ENCODE data around the gene MAPKAP1. TPM values are rescaled to one million over a fixed set of nuclear protein-coding genes. Genes with fewer than 3 reads are reported as not detected.
"Not testable (repeated sequence)": the region's sequence is repeated elsewhere in the genome, so short reads cannot be mapped to it uniquely, and the experiment has no call there.

The MAPKAP1 gene
- total RNA-seq, 1 donor from 2014 or later: 116 TPM

- peak; percentile 22 for DNase-seq (ENCODE audit: low read depth)
These were observed 25.6 kb upstream of the MAPKAP1 start for GRCh38 chr9:125732562-125732961.

GRCh38 chr9:125730168-125730567 is 23.2 kb upstream of the MAPKAP1 start:
- no peak for DNase-seq (ENCODE audit: low read depth)

DNA sequence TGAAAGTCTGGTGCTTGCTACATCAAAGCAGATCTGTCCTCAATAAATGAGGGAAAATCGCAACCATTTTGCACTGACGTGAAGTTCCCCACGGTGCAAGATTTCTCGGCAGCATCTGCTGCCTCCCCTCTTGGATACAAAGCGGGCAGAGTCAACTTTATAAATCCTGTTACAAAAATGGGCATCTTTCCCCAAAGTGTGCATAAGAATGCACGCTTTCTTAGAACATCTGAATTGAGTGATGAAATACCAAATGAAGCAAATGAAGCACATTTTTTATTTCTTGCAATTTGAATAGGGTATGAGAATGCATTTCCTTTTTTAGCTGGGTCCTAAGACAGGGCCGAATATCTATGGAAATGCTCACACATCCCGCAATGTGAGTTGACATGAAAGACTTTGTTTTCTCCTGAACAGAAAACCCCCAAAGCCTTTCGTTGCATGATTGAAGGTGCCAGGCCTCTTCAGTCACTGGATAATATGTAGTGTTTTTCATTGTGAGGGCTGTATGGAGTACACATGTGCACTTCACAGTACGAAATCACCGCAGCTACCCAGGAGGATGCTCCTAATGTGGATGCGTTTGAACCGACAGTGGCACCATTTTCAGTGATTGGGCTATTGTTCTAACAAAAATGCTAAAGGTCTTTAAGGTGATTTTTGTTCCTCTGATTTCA is 19.6 kb upstream of the MAPKAP1 start:
- no peak for DNase-seq (ENCODE audit: low read depth)

DNA sequence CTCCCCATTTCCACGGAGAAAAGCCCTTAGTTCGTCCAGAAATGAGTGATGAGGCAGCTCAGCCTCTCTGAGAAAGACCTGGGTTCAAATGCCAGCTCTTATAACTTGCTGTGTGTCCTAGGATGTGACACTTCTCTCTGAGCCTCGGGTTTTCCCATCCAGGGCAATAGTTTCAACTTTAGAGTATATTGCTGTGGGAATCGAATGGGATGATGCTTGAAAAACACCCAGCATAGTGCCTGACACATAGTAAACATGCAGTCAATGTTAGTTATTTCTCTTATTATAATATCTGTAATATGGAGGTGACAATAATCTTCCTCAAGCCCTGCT is 430 bp upstream of the MAPKAP1 start:
- DNase-seq (ENCODE audit: low read depth): no peak

DNA sequence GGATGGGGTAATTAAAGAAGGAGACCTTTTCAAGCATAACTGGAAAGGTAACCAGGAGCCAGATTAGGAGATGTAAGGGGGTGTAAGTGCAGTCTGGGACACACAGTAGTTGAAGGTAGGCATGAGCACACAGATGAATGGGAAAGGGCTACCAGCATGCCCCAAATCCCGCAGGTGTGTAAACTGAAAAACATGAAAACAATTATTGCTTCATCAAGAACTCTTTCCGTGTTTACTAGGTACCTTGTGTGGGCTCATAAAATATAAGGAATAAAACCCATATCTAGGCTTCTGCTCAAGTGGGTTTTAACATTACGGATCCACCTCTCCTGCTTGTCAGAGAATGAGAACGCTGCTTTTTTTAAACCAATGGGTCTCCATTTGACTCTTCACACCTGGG is 1.1 kb downstream of the MAPKAP1 start:
- no peak for DNase-seq (ENCODE audit: low read depth)

DNA sequence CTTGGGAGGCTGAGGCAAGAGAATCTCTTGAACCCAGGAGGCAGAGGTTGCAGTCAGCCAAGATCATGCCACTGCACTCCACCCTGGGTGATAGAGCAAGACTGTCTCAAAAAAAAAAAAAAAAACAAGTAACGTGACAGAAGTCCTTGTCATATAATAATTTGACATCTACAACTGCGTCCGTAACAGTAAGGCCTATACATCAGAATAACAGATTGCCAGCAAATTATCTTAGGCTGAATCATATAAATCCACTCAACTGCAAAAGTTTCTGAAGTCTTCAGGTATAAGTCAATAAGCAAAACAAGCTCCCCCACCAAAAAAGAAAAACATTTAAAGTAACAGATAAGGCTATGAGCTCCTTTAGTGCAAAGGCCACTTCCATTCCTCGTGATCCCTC is 3.3 kb downstream of the MAPKAP1 start:
- DNase-seq (ENCODE audit: low read depth): no peak

GRCh38 chr9:125701351-125701750 is 5.7 kb downstream of the MAPKAP1 start:
- peak; percentile 71 for DNase-seq (ENCODE audit: low read depth)

DNA sequence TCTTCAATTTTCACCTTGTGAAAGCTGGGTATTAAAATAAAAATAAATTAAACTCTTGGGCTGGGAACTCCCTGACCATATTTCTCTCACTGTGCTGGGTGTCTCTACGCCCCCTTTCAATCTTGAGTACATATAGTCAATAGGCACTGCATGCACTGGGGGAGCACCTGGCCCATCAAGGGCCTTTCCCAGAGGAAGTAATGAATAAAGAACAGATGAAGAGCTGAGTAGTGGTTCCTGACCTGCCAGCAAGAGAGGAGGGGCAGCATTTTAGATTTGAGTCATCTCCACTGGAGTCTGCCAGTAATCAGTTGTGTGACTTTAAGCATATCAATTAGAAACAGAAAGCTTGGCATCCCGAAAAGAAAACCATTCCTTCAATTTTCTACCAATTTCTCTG is 6.2 kb downstream of the MAPKAP1 start:
- DNase-seq (ENCODE audit: low read depth): peak; percentile 28

- no peak for DNase-seq (ENCODE audit: low read depth)
These were observed 7.1 kb downstream of the MAPKAP1 start for GRCh38 chr9:125699870-125700269.

GRCh38 chr9:125696106-125696647 is 10.8 kb downstream of the MAPKAP1 start:
- DNase-seq (ENCODE audit: low read depth): no peak

DNA sequence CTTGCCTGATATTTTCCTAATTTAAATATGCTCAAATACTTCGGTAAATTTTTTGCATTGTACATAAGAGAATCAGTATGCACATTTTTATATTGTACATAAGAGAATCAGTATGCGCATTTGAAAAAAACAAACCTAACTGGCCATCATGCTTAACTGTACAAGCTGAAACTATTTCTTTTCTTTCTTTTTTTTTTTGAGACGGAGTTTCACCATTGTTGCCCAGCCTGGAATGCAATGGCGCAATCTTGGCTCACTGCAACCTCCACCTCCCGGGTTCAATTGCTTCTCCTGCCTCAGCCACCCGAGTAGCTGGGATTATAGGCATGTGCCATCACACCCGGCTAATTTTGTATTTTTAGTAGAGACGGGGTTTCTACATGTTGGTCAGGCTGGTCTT is 11.5 kb downstream of the MAPKAP1 start:
- not testable (repeated sequence) for DNase-seq (ENCODE audit: low read depth)

DNA sequence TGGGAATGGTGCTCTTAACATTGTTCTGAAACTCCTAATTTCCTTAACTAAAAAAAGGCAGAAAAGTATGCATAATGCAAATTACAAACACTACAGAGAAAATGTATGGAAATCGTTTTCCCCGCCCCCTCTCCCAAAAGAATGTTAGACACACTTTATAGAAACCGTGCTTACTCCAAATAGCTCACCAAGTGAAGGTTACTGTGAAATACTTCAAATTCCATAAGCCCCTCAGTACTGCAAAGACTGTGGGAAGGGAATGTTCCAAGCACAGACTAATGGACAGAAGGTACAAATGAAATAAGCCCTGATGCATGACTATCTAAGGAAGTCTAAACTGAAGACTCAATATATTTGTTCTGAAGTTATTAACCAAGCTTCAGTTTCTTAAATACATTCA is 12.5 kb downstream of the MAPKAP1 start:
- no peak for DNase-seq (ENCODE audit: low read depth)

DNA sequence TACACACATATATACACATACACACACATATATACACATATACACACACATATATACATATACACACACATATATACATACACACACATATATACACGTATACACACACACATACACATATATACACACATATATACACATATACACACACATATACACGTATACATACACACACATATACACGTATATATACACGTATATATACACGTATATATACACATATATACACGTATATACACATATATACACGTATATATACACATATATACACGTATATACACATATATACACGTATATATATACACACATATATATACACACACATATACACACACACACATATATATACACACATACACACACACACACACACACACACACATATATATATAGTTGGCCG is 13.5 kb downstream of the MAPKAP1 start:
- not testable (repeated sequence) for DNase-seq (ENCODE audit: low read depth)

DNA sequence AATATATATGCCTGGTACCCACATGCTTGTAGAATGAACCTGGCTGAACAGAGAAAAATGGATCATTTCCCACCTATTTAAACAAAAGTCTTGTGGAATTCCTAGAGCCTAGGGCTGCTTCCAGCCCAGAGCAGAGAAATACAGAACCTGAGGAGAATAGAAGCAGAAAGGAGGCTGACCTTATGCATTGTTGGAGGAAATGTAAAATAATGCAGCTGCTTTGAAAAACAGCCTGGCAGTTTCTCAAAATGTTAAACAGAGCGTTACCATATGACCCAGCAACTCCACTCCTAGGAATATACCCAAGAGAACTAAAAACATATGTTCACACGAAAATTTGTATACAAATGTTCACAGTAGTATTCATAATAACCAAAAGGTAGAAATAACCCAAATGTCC is 15.1 kb downstream of the MAPKAP1 start:
- no peak for DNase-seq (ENCODE audit: low read depth)

DNA sequence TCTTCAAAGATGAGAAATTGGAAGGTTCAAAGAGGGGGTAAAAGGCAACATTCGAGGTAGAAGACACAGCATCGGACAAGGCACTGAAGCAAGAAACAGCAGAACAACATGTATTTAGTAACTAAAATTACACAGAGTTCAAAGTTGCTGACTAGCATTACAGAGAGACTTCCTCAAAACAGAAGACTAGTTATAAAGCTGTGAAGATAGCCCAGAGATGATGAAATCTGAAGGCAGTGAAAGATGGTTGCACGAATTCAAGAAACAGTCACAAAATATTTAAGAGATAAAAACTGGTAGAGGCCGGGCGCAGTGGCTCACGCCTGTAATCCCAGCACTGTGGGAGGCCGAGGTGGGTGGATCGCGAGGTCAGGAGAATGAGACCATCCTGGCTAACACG is 16.3 kb downstream of the MAPKAP1 start:
- no peak for DNase-seq (ENCODE audit: low read depth)

- DNase-seq (ENCODE audit: low read depth): no peak
These were observed 19.7 kb downstream of the MAPKAP1 start for GRCh38 chr9:125687163-125687863.

DNA sequence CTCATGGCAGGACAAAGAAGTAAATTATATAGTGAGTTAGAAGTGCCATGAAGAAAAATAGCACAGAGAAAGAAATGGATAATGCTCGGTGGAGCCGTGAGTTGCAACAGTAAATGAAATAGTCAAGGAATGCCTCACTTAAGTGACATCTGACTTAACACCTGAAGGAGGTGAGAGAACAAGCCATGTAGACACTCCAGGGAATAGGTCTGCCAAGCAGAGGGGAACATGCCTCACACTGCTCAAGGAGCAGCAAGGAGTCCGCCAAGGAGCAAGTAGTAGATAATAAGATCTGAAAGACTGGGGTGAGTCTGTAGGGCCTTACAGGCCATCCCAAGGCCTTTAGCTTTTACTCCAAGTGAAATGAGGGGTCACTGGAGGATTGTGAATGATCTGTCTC is 21.8 kb downstream of the MAPKAP1 start:
- no peak for DNase-seq (ENCODE audit: low read depth)

GRCh38 chr9:125683486-125683885 is 23.5 kb downstream of the MAPKAP1 start:
- DNase-seq (ENCODE audit: low read depth): no peak

DNA sequence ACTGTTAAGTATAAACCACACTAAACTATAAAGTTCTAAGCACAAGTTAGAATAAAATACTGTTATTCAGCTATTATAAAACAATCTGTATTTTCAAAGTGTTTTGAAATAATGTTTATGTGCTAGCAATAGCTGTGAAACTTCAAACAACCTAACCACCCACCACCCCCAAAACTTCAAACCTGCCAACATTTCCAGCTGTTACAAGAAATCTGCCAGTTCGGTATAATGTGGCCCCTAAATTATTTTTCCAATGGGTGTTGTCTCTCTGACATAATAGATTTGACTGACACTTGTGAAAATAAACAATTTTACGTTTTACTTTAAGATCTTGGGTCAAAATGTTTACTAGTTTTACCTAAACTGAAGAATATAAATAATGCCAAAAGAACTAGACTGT is 24.7 kb downstream of the MAPKAP1 start:
- DNase-seq (ENCODE audit: low read depth): peak; percentile 51

DNA sequence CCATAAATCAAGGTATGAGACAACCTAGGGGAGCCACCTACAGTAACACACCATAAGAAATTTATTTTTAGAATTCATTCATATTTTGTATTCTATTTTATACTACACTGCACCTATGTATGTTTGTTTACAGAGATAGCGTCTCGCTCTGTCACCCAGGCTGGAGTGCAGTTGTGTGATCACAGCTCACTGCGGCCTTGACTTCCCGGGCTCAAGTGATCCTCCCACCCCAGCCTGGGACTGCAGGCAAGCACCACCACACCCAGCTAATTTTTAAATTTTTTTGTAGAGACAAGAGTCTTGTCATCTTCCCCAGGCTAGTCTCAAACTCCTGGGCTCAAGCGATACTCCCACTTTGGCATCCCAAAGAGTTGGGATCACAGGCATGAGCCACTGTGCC is 25.4 kb downstream of the MAPKAP1 start:
- no peak for DNase-seq (ENCODE audit: low read depth)

GRCh38 chr9:125681086-125681622 is 25.9 kb downstream of the MAPKAP1 start:
- peak; percentile 30 for DNase-seq (ENCODE audit: low read depth)

- DNase-seq (ENCODE audit: low read depth): no peak
These were observed 26.6 kb downstream of the MAPKAP1 start for GRCh38 chr9:125680445-125680844.

All from myocyte (in vitro differentiated cells).